ENCODE measurements around the gene COMMD10. TPM values are rescaled to one million over a fixed set of nuclear protein-coding genes. Genes with fewer than 3 reads are reported as not detected.

COMMD10 gene
- total RNA-seq, 1 donor from 2014 or later = 23.3 TPM

- no peak for TF ChIP-seq CTCF (IDR thresholded peaks at IDR 0.05; ENCODE audit: unreplicated experiment)
- no peak for DNase-seq (ENCODE audit: low spot score in 2 of 2, unreplicated experiment in 2 of 2)
- Mint-ChIP-seq H3K4me1 (no peaks in the 10 kb centered on the region), H3K27ac (no peak overlapping the region), H3K27me3 (ENCODE audit: low read depth) (no peaks in the 10 kb centered on the region), H3K4me3 (no peak overlapping the region), H3K36me3 (no peaks in the 10 kb centered on the region), H3K9me3 (no peaks in the 10 kb centered on the region)
Measured at GRCh38 chr5:116209166-116209565, 124.3 kb downstream of the COMMD10 start.

- no peak for TF ChIP-seq CTCF (IDR thresholded peaks at IDR 0.05; ENCODE audit: unreplicated experiment)
- Mint-ChIP-seq H3K27ac (no peak overlapping the region), H3K9me3 (no peaks in the 10 kb centered on the region), H3K27me3 (ENCODE audit: low read depth) (no peaks in the 10 kb centered on the region), H3K4me1 (no peaks in the 10 kb centered on the region), H3K4me3 (no peak overlapping the region), H3K36me3 (no peaks in the 10 kb centered on the region)
- DNase-seq (ENCODE audit: low spot score in 2 of 2, unreplicated experiment in 2 of 2) = no peak
Measured at GRCh38 chr5:116212225-116212624, 127.4 kb downstream of the COMMD10 start.

GRCh38 chr5:116216246-116216645 lies 131.4 kb downstream of the COMMD10 start:
- no peak for TF ChIP-seq CTCF (IDR thresholded peaks at IDR 0.05; ENCODE audit: unreplicated experiment)
- no peak overlapping the region for H3K27ac Mint-ChIP-seq
- no peaks in the 10 kb centered on the region for H3K4me1 Mint-ChIP-seq
- no peaks in the 10 kb centered on the region for H3K27me3 Mint-ChIP-seq (ENCODE audit: low read depth)
- H3K9me3 Mint-ChIP-seq = no peaks in the 10 kb centered on the region
- H3K36me3 Mint-ChIP-seq = no peaks in the 10 kb centered on the region
- DNase-seq (ENCODE audit: low spot score in 2 of 2, unreplicated experiment in 2 of 2) = no peak
- no peak overlapping the region for H3K4me3 Mint-ChIP-seq

GRCh38 chr5:116225281-116225922 lies 140.6 kb downstream of the COMMD10 start:
- DNase-seq (ENCODE audit: low spot score in 2 of 2, unreplicated experiment in 2 of 2) = no peak
- Mint-ChIP-seq H3K27ac (no peak overlapping the region), H3K4me3 (no peak overlapping the region), H3K27me3 (ENCODE audit: low read depth) (no peaks in the 10 kb centered on the region), H3K4me1 (peaks cover 4% of the 10 kb centered on the region), H3K36me3 (peaks cover 9% of the 10 kb centered on the region), H3K9me3 (peaks cover 17% of the 10 kb centered on the region)
- no peak for TF ChIP-seq CTCF (IDR thresholded peaks at IDR 0.05; ENCODE audit: unreplicated experiment)

GRCh38 chr5:116229131-116229689 lies 144.4 kb downstream of the COMMD10 start:
- H3K4me1 Mint-ChIP-seq = peaks cover 4% of the 10 kb centered on the region
- DNase-seq (ENCODE audit: low spot score in 2 of 2, unreplicated experiment in 2 of 2) = no peak
- peaks cover 8% of the 10 kb centered on the region for H3K36me3 Mint-ChIP-seq
- no peaks in the 10 kb centered on the region for H3K27me3 Mint-ChIP-seq (ENCODE audit: low read depth)
- no peak overlapping the region for H3K27ac Mint-ChIP-seq
- peaks cover 21% of the 10 kb centered on the region for H3K9me3 Mint-ChIP-seq
- no peak for TF ChIP-seq CTCF (IDR thresholded peaks at IDR 0.05; ENCODE audit: unreplicated experiment)
- no peak overlapping the region for H3K4me3 Mint-ChIP-seq

Measured in mesothelial cell of epicardium (in vitro differentiated cells).